ENCODE data around the gene RAB4A. TPM values are rescaled to one million over a fixed set of nuclear protein-coding genes. Genes with fewer than 3 reads are reported as not detected.

The RAB4A gene
- total and polyA plus RNA-seq, 8 donors, result 34.8 to 64.0 (median 56.0) TPM

- intact Hi-C loops (cut with DNase I), result no loop called here
- Histone ChIP-seq H3K27me3 (no peaks in the 10 kb centered on the region), H3K27ac (no peak overlapping the region), H3K4me1 (peaks cover 0 to 12% of the 10 kb centered on the region in 2 donors), H3K9me3 (no peaks in the 10 kb centered on the region), H3K36me3 (no peaks in the 10 kb centered on the region), H3K4me3 (no peak overlapping the region)
- no peak for ATAC-seq
- TF ChIP-seq CTCF (IDR thresholded peaks at IDR 0.05), result no peak
- DNase-seq, result no peak
These were observed 10.6 kb upstream of the RAB4A start for GRCh38 chr1:229260297-229260696.

- Histone ChIP-seq H3K27me3 (no peaks in the 10 kb centered on the region), H3K9me3 (peaks cover 0 to 2% of the 10 kb centered on the region in 2 donors), H3K4me3 (no peak overlapping the region), H3K4me1 (peaks cover 0 to 12% of the 10 kb centered on the region in 2 donors), H3K27ac (no peak overlapping the region), H3K36me3 (no peaks in the 10 kb centered on the region)
- DNase-seq (no peak), ATAC-seq (no peak)
- TF ChIP-seq CTCF (IDR thresholded peaks at IDR 0.05), result no peak
- intact Hi-C loops (cut with DNase I), result no loop called here
These were observed 8.7 kb upstream of the RAB4A start for GRCh38 chr1:229262239-229262638.

GRCh38 chr1:229263254-229263653 lies 7.7 kb upstream of the RAB4A start:
- Histone ChIP-seq H3K9me3 (peaks cover 0 to 7% of the 10 kb centered on the region in 2 donors), H3K36me3 (no peaks in the 10 kb centered on the region), H3K27me3 (no peaks in the 10 kb centered on the region), H3K4me3 (no peak overlapping the region), H3K27ac (no peak overlapping the region), H3K4me1 (peaks cover 0 to 11% of the 10 kb centered on the region in 2 donors)
- no peak for ATAC-seq
- intact Hi-C loops (cut with DNase I), result no loop called here
- no peak for TF ChIP-seq CTCF (IDR thresholded peaks at IDR 0.05)
- DNase-seq, result no peak

GRCh38 chr1:229264068-229264467 lies 6.8 kb upstream of the RAB4A start:
- intact Hi-C loops (cut with DNase I), result no loop called here
- H3K4me1 ChIP-seq, result peaks cover 0 to 3% of the 10 kb centered on the region in 2 donors
- no peaks in the 10 kb centered on the region for H3K27me3 ChIP-seq
- H3K36me3 ChIP-seq, result no peaks in the 10 kb centered on the region
- peaks cover 0 to 7% of the 10 kb centered on the region in 2 donors for H3K9me3 ChIP-seq
- ATAC-seq, result no peak
- H3K4me3 ChIP-seq, result no peak overlapping the region
- TF ChIP-seq CTCF (IDR thresholded peaks at IDR 0.05), result no peak
- H3K27ac ChIP-seq, result no peak overlapping the region
- DNase-seq, result no peak

- Histone ChIP-seq H3K27me3 (no peaks in the 10 kb centered on the region), H3K36me3 (no peaks in the 10 kb centered on the region), H3K4me1 (peaks cover 0 to 3% of the 10 kb centered on the region in 2 donors), H3K4me3 (no peak overlapping the region), H3K27ac (no peak overlapping the region), H3K9me3 (peaks cover 0 to 7% of the 10 kb centered on the region in 2 donors)
- ATAC-seq, result no peak
- TF ChIP-seq CTCF (IDR thresholded peaks at IDR 0.05), result no peak
- intact Hi-C loops (cut with DNase I), result no loop called here
- no peak for DNase-seq
These were observed 6.4 kb upstream of the RAB4A start for GRCh38 chr1:229264487-229264886.

All from left lung (tissue), 10 donors.